B cell (primary cell): ENCODE data around the gene APBA3.

Source experiments
- CTCF ChIP-seq: fragments of 200-600 bp; IDR thresholded peaks from one replicate; pipeline ENCODE4 v1.8.0; 2022; ENCODE audit warnings: antibody characterized with exemption, mild to moderate bottlenecking
- EZH2 ChIP-seq: IDR thresholded peaks from 2 replicates; pipeline ENCODE4 v1.6.1; 2012; ENCODE audit warnings: borderline replicate concordance, low read depth, mild to moderate bottlenecking, moderate library complexity, low read length; ENCODE audit not compliant: insufficient read depth, poor library complexity, severe bottlenecking

GRCh38 chr19:3807131-3807480, 45.6 kb upstream of the APBA3 start:
- TF ChIP-seq CTCF = no peak
- TF ChIP-seq EZH2 = no peak
